GM21447 (cell line): ENCODE data around the gene HOXA2.

ENCODE experiments used
- ATAC-seq: cut with Tn5 transposase; IDR thresholded peaks from one replicate; pipeline ENCODE4 v1.9.1; 2021; ENCODE audit not compliant: unreplicated experiment

HOXA2 gene

GRCh38 chr7:27102581-27103442 is at the start of gene HOXA2:
Gene HOXA2, minus strand, starts transcription at chr7:27102683. Its CDS starts 183 bp downstream, at chr7:27102500.
- ATAC-seq: no peak

GRCh38 chr7:27151341-27151930 is 49.0 kb upstream of the HOXA2 start:
- no peak for ATAC-seq

- ATAC-seq: peak; percentile 65
Observed at GRCh38 chr7:27150568-27151340, 48.3 kb upstream of the HOXA2 start.

- peak; percentile 14 for ATAC-seq
Observed at GRCh38 chr7:27149842-27150567, 47.5 kb upstream of the HOXA2 start.

GRCh38 chr7:27148756-27149641 is 46.5 kb upstream of the HOXA2 start:
- no peak for ATAC-seq

GRCh38 chr7:27148031-27148755 is 45.7 kb upstream of the HOXA2 start:
- no peak for ATAC-seq

GRCh38 chr7:27147199-27148030 is 44.9 kb upstream of the HOXA2 start, which contains the start of gene HOXA6:
Gene HOXA6, minus strand, starts transcription at chr7:27147774. Its CDS starts 25 bp downstream, at chr7:27147749.
- no peak for ATAC-seq

GRCh38 chr7:27146491-27147198 is 44.2 kb upstream of the HOXA2 start:
- ATAC-seq: no peak

- ATAC-seq: no peak
Observed at GRCh38 chr7:27145914-27146412, 43.5 kb upstream of the HOXA2 start.

- ATAC-seq: no peak
Observed at GRCh38 chr7:27145165-27145913, 42.9 kb upstream of the HOXA2 start.

GRCh38 chr7:27144781-27145164 is 42.3 kb upstream of the HOXA2 start:
- ATAC-seq: no peak

- ATAC-seq: no peak
Observed at GRCh38 chr7:27143950-27144780, 41.7 kb upstream of the HOXA2 start.

GRCh38 chr7:27143023-27143949 is 40.8 kb upstream of the HOXA2 start, which contains the start of gene HOXA5:
Gene HOXA5, minus strand, starts transcription at chr7:27143681. Its CDS starts 74 bp downstream, at chr7:27143607.
- ATAC-seq: no peak

GRCh38 chr7:27142580-27143022 is 40.1 kb upstream of the HOXA2 start:
- ATAC-seq: no peak
